Measurements from ENCODE around the gene C19orf12. TPM values are rescaled to one million over a fixed set of nuclear protein-coding genes. Genes with fewer than 3 reads are reported as not detected.

C19orf12 gene
- total and polyA plus RNA-seq, 2 of the 4 experiments (the other 2 are of a cell fraction) = 16.3 to 24.0 TPM

- Histone ChIP-seq H4K91ac (ENCODE audit: insufficient read depth, low read depth, low read length) (no peak overlapping the region), H2AFZ (replicated peaks; ENCODE audit: low read length, poor library complexity) (no peak overlapping the region), H3K9me1 (ENCODE audit: insufficient read depth, low read length) (no peaks in the 10 kb centered on the region), H3K27ac (ENCODE audit: insufficient read depth, low read length) (no peak overlapping the region), H3K4ac (ENCODE audit: low read depth, low read length) (no peak overlapping the region), H3K4me2 (ENCODE audit: low read depth, low read length) (no peak overlapping the region), H3K18ac (ENCODE audit: low read depth, low read length) (no peak overlapping the region), H2BK20ac (ENCODE audit: low read depth, low read length) (no peak overlapping the region), H3K4me1 (ENCODE audit: control insufficient read depth, insufficient read depth, low read length) (no peaks in the 10 kb centered on the region), H3K27me3 (ENCODE audit: control insufficient read depth, insufficient read depth, low read length) (peaks cover 9% of the 10 kb centered on the region), H3K79me1 (ENCODE audit: low read depth in 1 of 2, low read length in 2 of 2) (no peaks in the 10 kb centered on the region), H2BK15ac (ENCODE audit: low read depth, low read length) (no peak overlapping the region), H2BK120ac (ENCODE audit: low read depth, low read length) (no peak overlapping the region), H3K36me3 (ENCODE audit: control insufficient read depth, insufficient read depth, low read length) (no peaks in the 10 kb centered on the region), H4K8ac (ENCODE audit: low read depth in 2 of 2, low read length in 2 of 2) (no peak overlapping the region), H3K9me3 (ENCODE audit: control insufficient read depth, insufficient read depth, low read length) (no peaks in the 10 kb centered on the region), H4K20me1 (ENCODE audit: insufficient read depth, low read length) (no peaks in the 10 kb centered on the region), H3K23ac (ENCODE audit: low read depth, low read length) (no peak overlapping the region), H3K9ac (ENCODE audit: low read depth, low read length) (no peak overlapping the region), H3K4me3 (ENCODE audit: insufficient read depth, low read depth, low read length) (no peak overlapping the region), H2AK9ac (replicated peaks; ENCODE audit: low read depth, low read length, poor library complexity) (no peak overlapping the region), H3K56ac (ENCODE audit: extremely low read depth, insufficient read depth, low read length) (no peak overlapping the region), H3K14ac (replicated peaks; ENCODE audit: low read depth, low read length) (no peak overlapping the region), H2AK5ac (ENCODE audit: low read depth, low read length) (no peak overlapping the region), H4K5ac (ENCODE audit: low read depth, low read length) (no peak overlapping the region), H2BK5ac (ENCODE audit: low read depth, low read length, poor library complexity, severe bottlenecking) (no peak overlapping the region)
- no peak for ATAC-seq (ENCODE audit: low read depth)
- no TSS peak for BruUV-seq (replicated peaks)
- TF ChIP-seq, protein P1, sequence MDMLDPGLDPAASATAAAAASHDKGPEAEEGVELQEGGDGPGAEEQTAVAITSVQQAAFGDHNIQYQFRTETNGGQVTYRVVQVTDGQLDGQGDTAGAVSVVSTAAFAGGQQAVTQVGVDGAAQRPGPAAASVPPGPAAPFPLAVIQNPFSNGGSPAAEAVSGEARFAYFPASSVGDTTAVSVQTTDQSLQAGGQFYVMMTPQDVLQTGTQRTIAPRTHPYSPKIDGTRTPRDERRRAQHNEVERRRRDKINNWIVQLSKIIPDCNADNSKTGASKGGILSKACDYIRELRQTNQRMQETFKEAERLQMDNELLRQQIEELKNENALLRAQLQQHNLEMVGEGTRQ (IDR thresholded peaks at IDR 0.05; ENCODE audit: low read depth, low read length) = no peak
- no peak for TF ChIP-seq CEBPB (IDR thresholded peaks at IDR 0.05; ENCODE audit: low read depth, low read length)
- TF ChIP-seq BHLHE40 (IDR thresholded peaks at IDR 0.05; ENCODE audit: low read depth, low read length) = no peak
- TF ChIP-seq MAZ (IDR thresholded peaks at IDR 0.05; ENCODE audit: borderline replicate concordance, low read depth, low read length) = no peak
- TF ChIP-seq NFE2L2 (IDR thresholded peaks at IDR 0.05; ENCODE audit: low read depth, low read length) = no peak
- ChIA-PET CTCF (no interaction called here), POLR2A (ENCODE audit: unreplicated experiment) (no interaction called here)
- in situ Hi-C loops (cut with MboI; ENCODE audit: low sequenced_read_pairs) = no loop called here
- no peak for DNase-seq
- no CpG with 5 or more reads among the region's 7 CpGs for WGBS, 2 experiments (ENCODE audit: extremely low coverage in 2 of 2, insufficient read length in 1 of 2)
- dilution Hi-C loops (cut with HindIII; ENCODE audit: low sequenced_read_pairs, unreplicated experiment) = no loop called here
- intact Hi-C loops (cut with micrococcal nuclease) = no loop called here
These were observed 64.2 kb downstream of the C19orf12 start for GRCh38 chr19:29650772-29651387.

Other genes starting within 250 kb of the C19orf12 start
- gene VSTM2B, start 189.3 kb downstream of the C19orf12 start, total RNA-seq (2012; rRNA removed) = not detected in 2 replicates
- gene VSTM2B, start 189.3 kb downstream of the C19orf12 start, polyA plus RNA-seq (2012; rRNA removed) = not detected in 2 replicates
- gene POP4, start 109.0 kb downstream of the C19orf12 start, total RNA-seq (2012; rRNA removed) = 65.1 and 85.5 TPM in 2 replicates
- gene POP4, start 109.0 kb downstream of the C19orf12 start, polyA plus RNA-seq (2012; rRNA removed) = 81.2 and 87.2 TPM in 2 replicates
- gene PLEKHF1, start 49.8 kb downstream of the C19orf12 start, total RNA-seq (2012; rRNA removed) = 4.7 and 5.0 TPM in 2 replicates
- 6.6 and 7.2 TPM in 2 replicates for gene PLEKHF1, start 49.8 kb downstream of the C19orf12 start, polyA plus RNA-seq (2012; rRNA removed)
- gene CCNE1, start 96.7 kb upstream of the C19orf12 start, total RNA-seq (2012; rRNA removed) = 6.8 and 11.4 TPM in 2 replicates
- gene CCNE1, start 96.7 kb upstream of the C19orf12 start, polyA plus RNA-seq (2012; rRNA removed) = 7.0 and 7.4 TPM in 2 replicates
- gene URI1, start 227.0 kb upstream of the C19orf12 start, total RNA-seq (2012; rRNA removed) = 43.2 and 95.8 TPM in 2 replicates
- gene URI1, start 227.0 kb upstream of the C19orf12 start, polyA plus RNA-seq (2012; rRNA removed) = 39.0 and 45.3 TPM in 2 replicates